GM23248 (cell line): ENCODE measurements around the gene AP5B1. TPM values are rescaled to one million over a fixed set of nuclear protein-coding genes. Genes with fewer than 3 reads are reported as not detected.

Experiments used
- DNase-seq: peaks from one replicate; pipeline ENCODE4 v3.0.0-alpha.2; 2015
- H2AFZ ChIP-seq: fragments of 200-600 bp; sonication (generic); 2 replicates; pipeline ENCODE4 v1.6.1; 2016; ENCODE audit warnings: antibody characterized with exemption
- H3F3A ChIP-seq: fragments of 200-600 bp; sonication (generic); 2 replicates; pipeline ENCODE4 v1.6.1; 2016; ENCODE audit warnings: mild to moderate bottlenecking, antibody characterized with exemption, mixed run types; ENCODE audit not compliant: insufficient read depth
- H3K27ac ChIP-seq: fragments of 200-600 bp; sonication (generic); 2 replicates; pipeline ENCODE4 v1.5.1; 2016; ENCODE audit warnings: mild to moderate bottlenecking
- H3K27me3 ChIP-seq: fragments of 200-600 bp; sonication (generic); replicated peaks from 2 replicates; pipeline ENCODE4 v1.6.1; 2016; ENCODE audit warnings: mild to moderate bottlenecking; ENCODE audit not compliant: insufficient read depth
- H3K36me3 ChIP-seq: fragments of 200-600 bp; sonication (generic); 2 replicates; pipeline ENCODE4 v1.6.1; 2016; ENCODE audit warnings: low read depth, mild to moderate bottlenecking
- H3K4me1 ChIP-seq: fragments of 200-600 bp; sonication (generic); 2 replicates; pipeline ENCODE4 v1.6.1; 2016; ENCODE audit warnings: mild to moderate bottlenecking; ENCODE audit not compliant: insufficient read depth
- H3K4me2 ChIP-seq: fragments of 200-600 bp; sonication (generic); one replicate; pipeline ENCODE4 v1.6.1; 2016; ENCODE audit warnings: mild to moderate bottlenecking; ENCODE audit not compliant: unreplicated experiment
- H3K4me3 ChIP-seq: fragments of 200-600 bp; sonication (generic); 2 replicates; pipeline ENCODE4 v1.5.1; 2016; ENCODE audit warnings: mild to moderate bottlenecking
- H3K79me2 ChIP-seq: fragments of 200-600 bp; sonication (generic); 2 replicates; pipeline ENCODE4 v1.6.1; 2016; ENCODE audit warnings: mild to moderate bottlenecking; ENCODE audit not compliant: insufficient read depth
- H3K9ac ChIP-seq: fragments of 200-600 bp; sonication (generic); 2 replicates; pipeline ENCODE4 v1.6.1; 2016; ENCODE audit warnings: mild to moderate bottlenecking
- H3K9me2 ChIP-seq: fragments of 200-600 bp; sonication (generic); 2 replicates; pipeline ENCODE4 v1.6.1; 2016; ENCODE audit warnings: mixed run types, mild to moderate bottlenecking, moderate library complexity; ENCODE audit not compliant: insufficient read depth
- H3K9me3 ChIP-seq: fragments of 200-600 bp; sonication (generic); one replicate; pipeline ENCODE4 v1.6.1; 2017; ENCODE audit warnings: low read depth
- H4K20me1 ChIP-seq: fragments of 200-600 bp; sonication (generic); 2 replicates; pipeline ENCODE4 v1.6.0; 2016; ENCODE audit not compliant: insufficient read depth
- EZH2 ChIP-seq: fragments of 200-600 bp; sonication (generic); IDR thresholded peaks from 2 replicates; pipeline ENCODE4 v1.6.1; 2018; ENCODE audit warnings: antibody characterized with exemption, mild to moderate bottlenecking; ENCODE audit not compliant: insufficient read depth, poor library complexity, severe bottlenecking
- EZH2phosphoT487 ChIP-seq: fragments of 200-600 bp; sonication (generic); IDR thresholded peaks from 2 replicates; pipeline ENCODE4 v1.6.1; 2018; ENCODE audit warnings: antibody characterized with exemption, moderate library complexity, mild to moderate bottlenecking, low read depth; ENCODE audit not compliant: insufficient read depth
- WGBS, 2 experiments: methylation state at CpG; one replicate each; pipeline ENCODE4 v1.1.6; 2015 to 2017; ENCODE audit warnings: low lambda C conversion rate in 2 of 2, low coverage in 1 of 2; ENCODE audit errors: missing lambda C conversion rate in 2 of 2; 5-methylcytosine and 5-hydroxymethylcytosine counted together
- in situ Hi-C: fragments of 300-500 bp; cut with MboI; formaldehyde crosslinking; loops from 2 replicates; pipeline ENCODE4 v1.15.0; 2020
- polyA plus RNA-seq: library from polyadenylated mRNA; unstranded; fragments of >200 nt; fragmentation: Nextera tagmentation; extraction: Ambion mirVana; gene quantifications from 2 replicates; pipeline ENCODE4 v1.2.1, GENCODE V29; 2016
- total RNA-seq: library from RNA; depleted of rRNA; stranded (reverse); fragments of >200 nt; shearing (Covaris generic); gene quantifications from 2 replicates; pipeline ENCODE4 v1.2.3, GENCODE V29; 2014

AP5B1 gene
- total and polyA plus RNA-seq, 2 experiments from 2014 or later = 4.4 to 14.8 TPM

- peak overlapping the region; percentile 80 for H3K4me3 ChIP-seq
- H3K36me3 ChIP-seq = no peaks in the 10 kb centered on the region
- H3K9ac ChIP-seq = peak overlapping the region; percentile 97
- peak overlapping the region; percentile 93 for H3K4me2 ChIP-seq
- no peaks in the 10 kb centered on the region for H4K20me1 ChIP-seq
- H3K4me1 ChIP-seq = no peaks in the 10 kb centered on the region
- no peak overlapping the region for H2AFZ ChIP-seq
- 90 to 91% methylated on average over 25 of the region's 25 CpGs for WGBS, 2 experiments
- H3F3A ChIP-seq = 0 out of 2 replicates have a peak, but pooled peaks cover 5% of the 10 kb centered on the region
- no peaks in the 10 kb centered on the region for H3K9me3 ChIP-seq
- H3K27ac ChIP-seq = no peak overlapping the region
- DNase-seq = no peak
- H3K79me2 ChIP-seq = peaks cover 41% of the 10 kb centered on the region
- H3K27me3 ChIP-seq = no peaks in the 10 kb centered on the region
- TF ChIP-seq EZH2phosphoT487 (no peak), EZH2 (no peak)
- no peaks in the 10 kb centered on the region for H3K9me2 ChIP-seq
- in situ Hi-C loops = no loop called here
Observed at GRCh38 chr11:65778901-65779668, 1.7 kb downstream of the AP5B1 start.

GRCh38 chr11:65778431-65778900 is 2.3 kb downstream of the AP5B1 start:
- in situ Hi-C loops = no loop called here
- Histone ChIP-seq H3K9ac (no peak overlapping the region), H3K27me3 (no peaks in the 10 kb centered on the region), H3K4me1 (no peaks in the 10 kb centered on the region), H4K20me1 (no peaks in the 10 kb centered on the region), H3K9me2 (no peaks in the 10 kb centered on the region), H3K36me3 (no peaks in the 10 kb centered on the region), H3F3A (0 out of 2 replicates have a peak, but pooled peaks cover 5% of the 10 kb centered on the region), H3K4me2 (no peak overlapping the region), H3K4me3 (no peak overlapping the region), H3K9me3 (no peaks in the 10 kb centered on the region), H3K27ac (no peak overlapping the region), H3K79me2 (peaks cover 42% of the 10 kb centered on the region), H2AFZ (no peak overlapping the region)
- TF ChIP-seq EZH2 = no peak
- no peak for TF ChIP-seq EZH2phosphoT487
- WGBS, 2 experiments = 92 to 93% methylated on average over 20 of the region's 20 CpGs
- no peak for DNase-seq

DNA sequence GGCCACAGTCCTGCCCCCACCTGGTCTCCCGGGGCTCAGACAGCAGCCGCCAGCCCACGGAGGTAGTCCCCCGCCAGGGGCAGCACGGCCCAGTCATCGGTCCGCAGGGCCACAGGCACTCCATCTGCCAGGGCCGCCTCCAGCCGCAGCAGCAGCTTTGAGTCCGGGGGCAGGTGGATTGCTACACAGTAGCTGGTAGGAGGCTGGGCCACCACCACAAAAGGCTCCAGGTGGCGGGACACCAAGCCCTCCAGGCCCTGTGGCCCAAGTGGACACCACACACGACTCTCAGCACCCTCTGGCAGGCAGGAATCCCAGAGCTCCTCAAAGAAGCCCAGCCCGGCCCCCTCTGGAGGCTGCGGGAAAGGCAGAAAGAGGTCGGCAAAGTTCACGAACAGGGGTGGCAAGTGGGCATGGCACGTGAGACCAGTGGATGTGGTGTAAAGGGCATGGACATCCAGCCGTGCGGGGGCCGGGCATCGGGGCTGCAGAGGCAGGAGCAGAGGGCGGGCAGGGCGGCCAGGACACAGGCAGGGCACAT is 2.9 kb downstream of the AP5B1 start:
- DNase-seq = no peak
- Histone ChIP-seq H3K4me1 (no peaks in the 10 kb centered on the region), H3K4me2 (no peak overlapping the region), H4K20me1 (no peaks in the 10 kb centered on the region), H3K9me2 (no peaks in the 10 kb centered on the region), H3K4me3 (no peak overlapping the region), H3K9ac (no peak overlapping the region), H3K36me3 (no peaks in the 10 kb centered on the region), H3F3A (0 out of 2 replicates have a peak, but pooled peaks cover 5% of the 10 kb centered on the region), H2AFZ (no peak overlapping the region), H3K27ac (no peak overlapping the region), H3K9me3 (no peaks in the 10 kb centered on the region), H3K27me3 (no peaks in the 10 kb centered on the region), H3K79me2 (peaks cover 42% of the 10 kb centered on the region)
- TF ChIP-seq EZH2phosphoT487 = no peak
- no peak for TF ChIP-seq EZH2
- in situ Hi-C loops = no loop called here
- 86 to 87% methylated on average over 23 of the region's 23 CpGs for WGBS, 2 experiments

GRCh38 chr11:65777241-65777640 is 3.5 kb downstream of the AP5B1 start:
- Histone ChIP-seq H3K27me3 (no peaks in the 10 kb centered on the region), H4K20me1 (no peaks in the 10 kb centered on the region), H3K9ac (no peak overlapping the region), H3K4me2 (no peak overlapping the region), H3K4me3 (no peak overlapping the region), H3K9me3 (no peaks in the 10 kb centered on the region), H3F3A (0 out of 2 replicates have a peak, but pooled peaks cover 4% of the 10 kb centered on the region), H3K27ac (no peak overlapping the region), H3K9me2 (no peaks in the 10 kb centered on the region), H3K79me2 (peaks cover 42% of the 10 kb centered on the region), H2AFZ (no peak overlapping the region), H3K4me1 (no peaks in the 10 kb centered on the region), H3K36me3 (no peaks in the 10 kb centered on the region)
- in situ Hi-C loops = no loop called here
- WGBS, 2 experiments = 73 to 78% methylated on average over 8 of the region's 8 CpGs
- no peak for TF ChIP-seq EZH2
- DNase-seq = no peak
